HEK293 (cell line): ENCODE data around the gene PLEKHM2.

ENCODE experiments used
- CTCF ChIA-PET: fragments of 350-600 bp; formaldehyde crosslinking; extraction: SDS; loops from one replicate; lab custom pipeline; 2021; ENCODE audit warnings: antibody characterized with exemption; lab: Yijun Ruan, JAX
- POLR2A ChIA-PET: fragments of 300-600 bp; formaldehyde crosslinking; extraction: SDS; loops from one replicate; lab custom pipeline; 2020; ENCODE audit warnings: antibody characterized with exemption, inconsistent platforms; lab: Yijun Ruan, JAX
- H3K27ac ChIP-seq: fragments of 200-500 bp; sonication (Bioruptor generic); 2 replicates; pipeline ENCODE4 v1.5.1; 2014; ENCODE audit warnings: low read depth, low read length, control low read depth, inconsistent platforms; ENCODE audit errors: extremely low read depth
- H3K36me3 ChIP-seq, 2 experiments: fragments of 200-500 bp in 1 of 2; sonication (Bioruptor generic) in 1 of 2; 1 replicate in 1 of 2; 2 replicates in 1 of 2; pipeline ENCODE4 v1.5.1; 2014 to 2017; ENCODE audit warnings: inconsistent platforms in 2 of 2, low read length in 2 of 2; ENCODE audit not compliant: control insufficient read depth in 2 of 2, insufficient read depth in 1 of 2
- H3K4me1 ChIP-seq: fragments of 200-500 bp; sonication (Bioruptor generic); 2 replicates; pipeline ENCODE4 v1.5.1; 2014; ENCODE audit warnings: mild to moderate bottlenecking, low read length, inconsistent platforms; ENCODE audit not compliant: control insufficient read depth, insufficient read depth
- H3K4me3 ChIP-seq: 2 replicates; pipeline ENCODE4 v1.5.1; 2011; ENCODE audit warnings: low read depth, mild to moderate bottlenecking, control low read depth, low read length, moderate library complexity
- H3K9me3 ChIP-seq: fragments of 200-500 bp; sonication (Bioruptor generic); 2 replicates; pipeline ENCODE4 v1.5.1; 2014; ENCODE audit warnings: low read depth, low read length, inconsistent platforms; ENCODE audit not compliant: control insufficient read depth, insufficient read depth
- EGR2 ChIP-seq: fragments of 450-650 bp; formaldehyde crosslinking; IDR thresholded peaks from 2 replicates; pipeline ENCODE4 v1.5.1; 2016; ENCODE audit warnings: low read depth, missing biosample characterization, missing genetic modification characterization
- GLIS1 ChIP-seq: fragments of 450-650 bp; formaldehyde crosslinking; IDR thresholded peaks from 2 replicates; pipeline ENCODE4 v1.5.1; 2016; ENCODE audit warnings: missing biosample characterization, missing genetic modification characterization
- GLIS2 ChIP-seq: fragments of 450-650 bp; formaldehyde crosslinking; IDR thresholded peaks from 2 replicates; pipeline ENCODE4 v1.5.1; 2016; ENCODE audit warnings: missing biosample characterization, missing genetic modification characterization
- IKZF3 ChIP-seq: fragments of 450-650 bp; IDR thresholded peaks from 2 replicates; pipeline ENCODE4 v1.5.0; 2018; ENCODE audit warnings: missing biosample characterization, mild to moderate bottlenecking, missing genetic modification characterization, moderate library complexity
- MZF1 ChIP-seq: fragments of 450-650 bp; formaldehyde crosslinking; IDR thresholded peaks from 2 replicates; pipeline ENCODE4 v1.5.1; 2017; ENCODE audit warnings: missing biosample characterization, missing genetic modification characterization, borderline replicate concordance
- SALL2 ChIP-seq: fragments of 450-650 bp; formaldehyde crosslinking; IDR thresholded peaks from 2 replicates; pipeline ENCODE4 v1.5.0; 2017; ENCODE audit warnings: missing biosample characterization, mild to moderate bottlenecking, missing genetic modification characterization, borderline replicate concordance
- SP2 ChIP-seq: fragments of 450-650 bp; formaldehyde crosslinking; IDR thresholded peaks from 2 replicates; pipeline ENCODE4 v1.5.1; 2016; ENCODE audit warnings: missing biosample characterization, missing genetic modification characterization
- SP7 ChIP-seq: fragments of 450-650 bp; formaldehyde crosslinking; IDR thresholded peaks from 2 replicates; pipeline ENCODE4 v1.5.1; 2016; ENCODE audit warnings: missing biosample characterization, missing genetic modification characterization
- TSHZ1 ChIP-seq: fragments of 450-650 bp; formaldehyde crosslinking; IDR thresholded peaks from 2 replicates; pipeline ENCODE4 v1.5.1; 2016; ENCODE audit warnings: missing biosample characterization, missing genetic modification characterization, borderline replicate concordance
- ZEB2 ChIP-seq: fragments of 450-650 bp; formaldehyde crosslinking; IDR thresholded peaks from 2 replicates; pipeline ENCODE4 v1.5.1; 2016; ENCODE audit warnings: missing biosample characterization, missing genetic modification characterization
- ZFHX2 ChIP-seq: fragments of 450-650 bp; formaldehyde crosslinking; conservative IDR thresholded peaks from 2 replicates; pipeline ENCODE4 v1.5.1; 2016; ENCODE audit warnings: missing biosample characterization, missing genetic modification characterization
- ZIC2 ChIP-seq: fragments of 450-650 bp; formaldehyde crosslinking; IDR thresholded peaks from 2 replicates; pipeline ENCODE4 v1.5.1; 2016; ENCODE audit warnings: missing biosample characterization, missing genetic modification characterization
- ZNF2 ChIP-seq: fragments of 450-650 bp; formaldehyde crosslinking; IDR thresholded peaks from 2 replicates; pipeline ENCODE4 v1.5.1; 2016; ENCODE audit warnings: missing biosample characterization, missing genetic modification characterization
- ZNF341 ChIP-seq: fragments of 450-650 bp; formaldehyde crosslinking; IDR thresholded peaks from 2 replicates; pipeline ENCODE4; 2016; ENCODE audit warnings: low read depth, missing biosample characterization, missing genetic modification characterization
- ZNF366 ChIP-seq: fragments of 450-650 bp; formaldehyde crosslinking; conservative IDR thresholded peaks from 2 replicates; pipeline ENCODE4 v1.5.1; 2016; ENCODE audit warnings: missing biosample characterization, missing genetic modification characterization
- ZNF398 ChIP-seq: fragments of 450-650 bp; formaldehyde crosslinking; IDR thresholded peaks from 2 replicates; pipeline ENCODE4 v1.5.1; 2017; ENCODE audit warnings: missing biosample characterization, missing genetic modification characterization
- ZNF423 ChIP-seq: fragments of 450-650 bp; formaldehyde crosslinking; IDR thresholded peaks from 2 replicates; pipeline ENCODE4 v1.5.1; 2016; ENCODE audit warnings: missing biosample characterization, missing genetic modification characterization
- ZNF521 ChIP-seq: fragments of 450-650 bp; formaldehyde crosslinking; IDR thresholded peaks from 2 replicates; pipeline ENCODE4 v1.5.1; 2017; ENCODE audit warnings: missing biosample characterization, mild to moderate bottlenecking, missing genetic modification characterization
- ZNF544 ChIP-seq: fragments of 450-650 bp; formaldehyde crosslinking; IDR thresholded peaks from 2 replicates; pipeline ENCODE4 v1.5.0; 2017; ENCODE audit warnings: missing biosample characterization, missing genetic modification characterization
- ZNF76 ChIP-seq: fragments of 450-650 bp; formaldehyde crosslinking; IDR thresholded peaks from 2 replicates; pipeline ENCODE4; 2016; ENCODE audit warnings: low read depth, missing biosample characterization, missing genetic modification characterization, borderline replicate concordance
- ZSCAN18 ChIP-seq: fragments of 450-650 bp; formaldehyde crosslinking; IDR thresholded peaks from 2 replicates; pipeline ENCODE4 v1.5.1; 2016; ENCODE audit warnings: missing biosample characterization, missing genetic modification characterization
- ZSCAN30 ChIP-seq: fragments of 450-650 bp; IDR thresholded peaks from 2 replicates; pipeline ENCODE4 v1.5.1; 2018; ENCODE audit warnings: missing biosample characterization, mild to moderate bottlenecking, missing genetic modification characterization, moderate library complexity
- TF ChIP-seq, protein P1 (sequence below): fragments of 450-650 bp; formaldehyde crosslinking; IDR thresholded peaks from 2 replicates; pipeline ENCODE4 v1.5.1; 2016; ENCODE audit warnings: missing biosample characterization, missing genetic modification characterization
- TF ChIP-seq, protein P2 (sequence below): fragments of 450-650 bp; formaldehyde crosslinking; IDR thresholded peaks from 2 replicates; pipeline ENCODE4 v1.5.1; 2016; ENCODE audit warnings: missing biosample characterization, missing genetic modification characterization

PLEKHM2 gene

DNA sequence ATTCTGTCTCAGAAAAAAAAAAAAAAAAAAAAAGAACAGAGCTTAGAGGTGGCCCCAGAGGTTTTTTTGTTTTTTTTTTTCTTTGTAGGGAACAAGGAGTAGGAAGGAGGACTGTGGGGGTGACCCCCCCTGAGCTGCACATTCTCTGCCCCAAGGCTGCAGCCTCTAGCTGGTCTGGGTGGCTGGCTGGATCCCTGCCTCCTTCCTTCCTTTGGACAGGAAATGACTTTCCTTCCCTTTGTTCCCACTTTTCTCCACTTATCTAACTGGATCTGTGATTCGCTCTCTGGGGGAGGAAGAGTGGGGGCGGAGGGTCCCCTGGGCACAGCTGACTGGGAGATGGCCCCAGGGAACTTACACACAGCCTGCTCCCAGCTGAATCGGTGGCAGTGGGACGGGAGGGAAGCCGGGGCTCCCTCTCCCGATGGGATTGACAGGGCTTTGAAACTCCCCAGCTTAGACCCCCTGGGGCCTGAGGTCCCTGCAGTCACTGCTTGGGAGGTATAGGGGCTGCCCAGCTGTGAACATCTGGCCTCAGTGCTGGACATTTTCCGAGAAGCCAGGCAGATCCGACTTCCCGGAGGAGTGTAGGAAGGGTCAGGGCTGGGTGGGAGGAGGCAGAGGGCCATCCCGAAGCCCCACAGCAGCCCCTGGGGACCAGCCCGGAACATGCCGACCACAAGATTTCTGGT, 76.5 kb downstream of the PLEKHM2 start:
- TF ChIP-seq ZSCAN18 (tag by site-specific recombination) (no peak), ZIC2 (tag by site-specific recombination) (peak; percentile 89), TSHZ1 (tag by site-specific recombination) (no peak), ZNF76 (tag by site-specific recombination) (no peak), ZNF544 (tag by site-specific recombination) (no peak), SP7 (tag by site-specific recombination) (0 out of 2 replicates have a peak, but pooled peaks have one; percentile 13), ZNF423 (peak; percentile 66; the same call in 1 of the 2 replicates), ZNF341 (peak; percentile 60), GLIS1 (tag by site-specific recombination) (peak; percentile 99), ZSCAN30 (tag by site-specific recombination) (no peak), IKZF3 (tag by site-specific recombination) (peak; percentile 51; the same call in 1 of the 2 replicates), MZF1 (no peak), ZFHX2 (peak; percentile 97), ZNF2 (tag by site-specific recombination) (peak; percentile 4; the same call in 1 of the 2 replicates), EGR2 (tag by site-specific recombination) (peak; percentile 95), SP2 (peak; percentile 63), ZNF366 (tag by site-specific recombination) (peak; percentile 50; the same call in 1 of the 2 replicates), ZNF398 (peak; percentile 70), ZNF521 (tag by site-specific recombination) (no peak), ZEB2 (0 out of 2 replicates have a peak, but pooled peaks have one; percentile 18), GLIS2 (tag by site-specific recombination) (peak; percentile 87), SALL2 (tag by site-specific recombination) (no peak)
- TF ChIP-seq, protein P1, sequence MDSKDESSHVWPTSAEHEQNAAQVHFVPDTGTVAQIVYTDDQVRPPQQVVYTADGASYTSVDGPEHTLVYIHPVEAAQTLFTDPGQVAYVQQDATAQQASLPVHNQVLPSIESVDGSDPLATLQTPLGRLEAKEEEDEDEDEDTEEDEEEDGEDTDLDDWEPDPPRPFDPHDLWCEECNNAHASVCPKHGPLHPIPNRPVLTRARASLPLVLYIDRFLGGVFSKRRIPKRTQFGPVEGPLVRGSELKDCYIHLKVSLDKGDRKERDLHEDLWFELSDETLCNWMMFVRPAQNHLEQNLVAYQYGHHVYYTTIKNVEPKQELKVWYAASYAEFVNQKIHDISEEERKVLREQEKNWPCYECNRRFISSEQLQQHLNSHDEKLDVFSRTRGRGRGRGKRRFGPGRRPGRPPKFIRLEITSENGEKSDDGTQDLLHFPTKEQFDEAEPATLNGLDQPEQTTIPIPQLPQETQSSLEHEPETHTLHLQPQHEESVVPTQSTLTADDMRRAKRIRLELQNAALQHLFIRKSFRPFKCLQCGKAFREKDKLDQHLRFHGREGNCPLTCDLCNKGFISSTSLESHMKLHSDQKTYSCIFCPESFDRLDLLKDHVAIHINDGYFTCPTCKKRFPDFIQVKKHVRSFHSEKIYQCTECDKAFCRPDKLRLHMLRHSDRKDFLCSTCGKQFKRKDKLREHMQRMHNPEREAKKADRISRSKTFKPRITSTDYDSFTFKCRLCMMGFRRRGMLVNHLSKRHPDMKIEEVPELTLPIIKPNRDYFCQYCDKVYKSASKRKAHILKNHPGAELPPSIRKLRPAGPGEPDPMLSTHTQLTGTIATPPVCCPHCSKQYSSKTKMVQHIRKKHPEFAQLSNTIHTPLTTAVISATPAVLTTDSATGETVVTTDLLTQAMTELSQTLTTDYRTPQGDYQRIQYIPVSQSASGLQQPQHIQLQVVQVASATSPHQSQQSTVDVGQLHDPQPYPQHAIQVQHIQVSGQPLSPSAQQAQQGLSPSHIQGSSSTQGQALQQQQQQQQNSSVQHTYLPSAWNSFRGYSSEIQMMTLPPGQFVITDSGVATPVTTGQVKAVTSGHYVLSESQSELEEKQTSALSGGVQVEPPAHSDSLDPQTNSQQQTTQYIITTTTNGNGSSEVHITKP (tag by site-specific recombination), result 0 out of 2 replicates have a peak, but pooled peaks have one; percentile 74
- TF ChIP-seq, protein P2, sequence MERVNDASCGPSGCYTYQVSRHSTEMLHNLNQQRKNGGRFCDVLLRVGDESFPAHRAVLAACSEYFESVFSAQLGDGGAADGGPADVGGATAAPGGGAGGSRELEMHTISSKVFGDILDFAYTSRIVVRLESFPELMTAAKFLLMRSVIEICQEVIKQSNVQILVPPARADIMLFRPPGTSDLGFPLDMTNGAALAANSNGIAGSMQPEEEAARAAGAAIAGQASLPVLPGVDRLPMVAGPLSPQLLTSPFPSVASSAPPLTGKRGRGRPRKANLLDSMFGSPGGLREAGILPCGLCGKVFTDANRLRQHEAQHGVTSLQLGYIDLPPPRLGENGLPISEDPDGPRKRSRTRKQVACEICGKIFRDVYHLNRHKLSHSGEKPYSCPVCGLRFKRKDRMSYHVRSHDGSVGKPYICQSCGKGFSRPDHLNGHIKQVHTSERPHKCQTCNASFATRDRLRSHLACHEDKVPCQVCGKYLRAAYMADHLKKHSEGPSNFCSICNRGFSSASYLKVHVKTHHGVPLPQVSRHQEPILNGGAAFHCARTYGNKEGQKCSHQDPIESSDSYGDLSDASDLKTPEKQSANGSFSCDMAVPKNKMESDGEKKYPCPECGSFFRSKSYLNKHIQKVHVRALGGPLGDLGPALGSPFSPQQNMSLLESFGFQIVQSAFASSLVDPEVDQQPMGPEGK (tag by site-specific recombination), result peak; percentile 76
- H3K36me3 ChIP-seq, result peaks cover 0 to 17% of the 10 kb centered on the region in 2 experiments; a peak in 1 of 3 replicates
- CTCF ChIA-PET, result interaction anchor here (0.9 to 1.3 kb wide), 2 partner anchors 19 to 31 kb away, joined by 3 to 10 read pairs; no protein-coding TSS in a partner anchor
- no peaks in the 10 kb centered on the region for H3K9me3 ChIP-seq
- POLR2A ChIA-PET, result interaction anchor here (0.5 to 1.2 kb wide), 4 partner anchors 69 to 142 kb away, joined by 4 to 9 read pairs (median 5); partner anchors contain the start of gene SPEN
- peaks cover 7% of the 10 kb centered on the region; the same call in 1 of the 2 replicates for H3K4me1 ChIP-seq
- no peak overlapping the region for H3K4me3 ChIP-seq
- H3K27ac ChIP-seq, result no peak overlapping the region
